Measurements from ENCODE around the gene SLC25A47. TPM values are rescaled to one million over a fixed set of nuclear protein-coding genes. Genes with fewer than 3 reads are reported as not detected.
"Not testable (repeated sequence)": the region's sequence is repeated elsewhere in the genome, so short reads cannot be mapped to it uniquely, and the experiment has no call there.

Gene SLC25A47
- total RNA-seq, 1 experiment from 2014 or later: not detected

DNA sequence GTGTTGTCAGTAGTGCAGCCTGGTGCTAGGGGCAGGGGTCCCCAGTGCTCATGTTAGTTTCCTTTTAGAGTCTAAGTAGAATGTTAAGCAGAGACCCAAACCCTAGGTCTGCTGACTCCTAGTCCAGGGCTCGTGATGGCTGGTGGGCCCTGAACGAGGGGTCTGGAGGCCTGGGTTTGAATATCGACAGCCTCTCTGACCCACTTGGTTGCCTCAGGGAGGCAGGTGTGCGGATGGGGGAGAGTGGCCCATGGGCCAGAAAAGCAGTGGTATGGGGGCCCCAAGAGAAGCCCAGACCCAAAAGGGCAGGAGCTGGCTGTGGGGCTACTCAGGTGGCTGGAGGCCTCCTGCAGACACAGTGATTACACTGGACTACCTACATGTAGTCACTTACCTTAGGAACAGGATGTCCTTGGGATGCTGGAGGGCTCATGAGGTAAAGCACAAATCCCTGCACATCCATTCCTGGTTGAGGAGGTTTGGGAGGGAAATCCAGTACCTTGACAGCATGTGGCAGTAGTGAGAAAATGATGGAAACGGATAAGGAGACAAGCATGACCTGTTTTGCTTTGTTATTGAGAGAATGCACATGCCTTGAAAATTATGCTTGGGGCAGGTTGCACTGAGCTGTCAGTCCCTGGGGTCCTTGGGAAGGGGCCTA is 15.2 kb upstream of the SLC25A47 start:
- POLR2A ChIA-PET: interaction anchor here (0.7 kb wide), 1 partner anchor 24 kb away, joined by 17 read pairs; no protein-coding TSS in a partner anchor
- no peak overlapping the region for H3K4me3 ChIP-seq (ENCODE audit: low read depth in 2 of 2, low read length in 2 of 2)
- H3K27me3 ChIP-seq (ENCODE audit: control insufficient read depth, insufficient read depth, low read length): no peaks in the 10 kb centered on the region
- TF ChIP-seq SIN3A (IDR thresholded peaks at IDR 0.05; ENCODE audit: borderline replicate concordance, insufficient read depth, low read depth, low read length): no peak
- no peak for TF ChIP-seq TCF7L2 (IDR thresholded peaks at IDR 0.05; ENCODE audit: low read depth, low read length)
- TF ChIP-seq, protein P1, sequence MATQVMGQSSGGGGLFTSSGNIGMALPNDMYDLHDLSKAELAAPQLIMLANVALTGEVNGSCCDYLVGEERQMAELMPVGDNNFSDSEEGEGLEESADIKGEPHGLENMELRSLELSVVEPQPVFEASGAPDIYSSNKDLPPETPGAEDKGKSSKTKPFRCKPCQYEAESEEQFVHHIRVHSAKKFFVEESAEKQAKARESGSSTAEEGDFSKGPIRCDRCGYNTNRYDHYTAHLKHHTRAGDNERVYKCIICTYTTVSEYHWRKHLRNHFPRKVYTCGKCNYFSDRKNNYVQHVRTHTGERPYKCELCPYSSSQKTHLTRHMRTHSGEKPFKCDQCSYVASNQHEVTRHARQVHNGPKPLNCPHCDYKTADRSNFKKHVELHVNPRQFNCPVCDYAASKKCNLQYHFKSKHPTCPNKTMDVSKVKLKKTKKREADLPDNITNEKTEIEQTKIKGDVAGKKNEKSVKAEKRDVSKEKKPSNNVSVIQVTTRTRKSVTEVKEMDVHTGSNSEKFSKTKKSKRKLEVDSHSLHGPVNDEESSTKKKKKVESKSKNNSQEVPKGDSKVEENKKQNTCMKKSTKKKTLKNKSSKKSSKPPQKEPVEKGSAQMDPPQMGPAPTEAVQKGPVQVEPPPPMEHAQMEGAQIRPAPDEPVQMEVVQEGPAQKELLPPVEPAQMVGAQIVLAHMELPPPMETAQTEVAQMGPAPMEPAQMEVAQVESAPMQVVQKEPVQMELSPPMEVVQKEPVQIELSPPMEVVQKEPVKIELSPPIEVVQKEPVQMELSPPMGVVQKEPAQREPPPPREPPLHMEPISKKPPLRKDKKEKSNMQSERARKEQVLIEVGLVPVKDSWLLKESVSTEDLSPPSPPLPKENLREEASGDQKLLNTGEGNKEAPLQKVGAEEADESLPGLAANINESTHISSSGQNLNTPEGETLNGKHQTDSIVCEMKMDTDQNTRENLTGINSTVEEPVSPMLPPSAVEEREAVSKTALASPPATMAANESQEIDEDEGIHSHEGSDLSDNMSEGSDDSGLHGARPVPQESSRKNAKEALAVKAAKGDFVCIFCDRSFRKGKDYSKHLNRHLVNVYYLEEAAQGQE (IDR thresholded peaks at IDR 0.05; ENCODE audit: insufficient read depth in 1 of 2, low read depth in 2 of 2, low read length in 1 of 2): no peak
- TF ChIP-seq, protein P2, sequence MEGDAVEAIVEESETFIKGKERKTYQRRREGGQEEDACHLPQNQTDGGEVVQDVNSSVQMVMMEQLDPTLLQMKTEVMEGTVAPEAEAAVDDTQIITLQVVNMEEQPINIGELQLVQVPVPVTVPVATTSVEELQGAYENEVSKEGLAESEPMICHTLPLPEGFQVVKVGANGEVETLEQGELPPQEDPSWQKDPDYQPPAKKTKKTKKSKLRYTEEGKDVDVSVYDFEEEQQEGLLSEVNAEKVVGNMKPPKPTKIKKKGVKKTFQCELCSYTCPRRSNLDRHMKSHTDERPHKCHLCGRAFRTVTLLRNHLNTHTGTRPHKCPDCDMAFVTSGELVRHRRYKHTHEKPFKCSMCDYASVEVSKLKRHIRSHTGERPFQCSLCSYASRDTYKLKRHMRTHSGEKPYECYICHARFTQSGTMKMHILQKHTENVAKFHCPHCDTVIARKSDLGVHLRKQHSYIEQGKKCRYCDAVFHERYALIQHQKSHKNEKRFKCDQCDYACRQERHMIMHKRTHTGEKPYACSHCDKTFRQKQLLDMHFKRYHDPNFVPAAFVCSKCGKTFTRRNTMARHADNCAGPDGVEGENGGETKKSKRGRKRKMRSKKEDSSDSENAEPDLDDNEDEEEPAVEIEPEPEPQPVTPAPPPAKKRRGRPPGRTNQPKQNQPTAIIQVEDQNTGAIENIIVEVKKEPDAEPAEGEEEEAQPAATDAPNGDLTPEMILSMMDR (IDR thresholded peaks at IDR 0.05): no peak
- no peak for TF ChIP-seq POLR2AphosphoS5 (IDR thresholded peaks at IDR 0.05; ENCODE audit: low read depth, low read length)
- no peaks in the 10 kb centered on the region; the same call in 1 of the 2 replicates for H3K36me3 ChIP-seq (ENCODE audit: control insufficient read depth, insufficient read depth, low read length)
- intact Hi-C loops (cut with micrococcal nuclease; ENCODE audit: unreplicated experiment) (no loop called here), in situ Hi-C loops (cut with HindIII; ENCODE audit: low pct_unique_long_range_greater_than_20kb, low sequenced_read_pairs) (no loop called here)
- CTCF ChIA-PET: interaction anchor here (0.5 to 0.7 kb wide), 2 partner anchors 9 to 41 kb away, joined by 3 to 9 read pairs; no protein-coding TSS in a partner anchor
- TSS peak; percentile 87 for BruUV-seq (replicated peaks)
- no peaks in the 10 kb centered on the region for H3K9me3 ChIP-seq (ENCODE audit: control insufficient read depth, insufficient read depth, low read depth, low read length)
- no peak overlapping the region for H3K27ac ChIP-seq (ENCODE audit: low read length)
- DNase-seq (ENCODE audit: low read depth, low spot score): no peak
- no peak for ATAC-seq
- peaks cover 8% of the 10 kb centered on the region for H3K4me1 ChIP-seq (ENCODE audit: control insufficient read depth, insufficient read depth, low read length)

DNA sequence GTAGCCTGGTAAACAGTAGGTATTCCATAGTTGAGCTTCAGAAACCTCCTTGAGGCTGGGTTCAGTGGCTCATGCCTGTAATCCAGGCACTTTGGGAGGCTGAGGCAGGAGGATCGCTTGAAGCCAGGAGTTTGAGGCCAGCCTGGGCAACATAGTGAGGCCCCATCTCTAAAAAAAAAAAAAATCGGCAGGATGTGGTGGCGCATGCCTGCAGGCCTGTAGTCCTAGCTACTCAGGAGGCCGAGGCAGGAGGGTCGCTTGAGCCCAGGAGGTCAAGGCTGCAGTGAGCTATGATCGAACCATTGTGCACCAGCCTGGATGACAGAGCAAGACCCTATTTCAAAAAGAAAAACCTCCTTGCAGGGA is 14.7 kb upstream of the SLC25A47 start:
- H3K27me3 ChIP-seq (ENCODE audit: control insufficient read depth, insufficient read depth, low read length); BruUV-seq (replicated peaks); H3K4me3 ChIP-seq (ENCODE audit: low read depth in 2 of 2, low read length in 2 of 2); H3K4me1 ChIP-seq (ENCODE audit: control insufficient read depth, insufficient read depth, low read length); H3K9me3 ChIP-seq (ENCODE audit: control insufficient read depth, insufficient read depth, low read depth, low read length); in situ Hi-C loops (cut with HindIII; ENCODE audit: low pct_unique_long_range_greater_than_20kb, low sequenced_read_pairs); ATAC-seq; H3K27ac ChIP-seq (ENCODE audit: low read length); intact Hi-C loops (cut with micrococcal nuclease; ENCODE audit: unreplicated experiment); DNase-seq (ENCODE audit: low read depth, low spot score); H3K36me3 ChIP-seq (ENCODE audit: control insufficient read depth, insufficient read depth, low read length): not testable (repeated sequence)
- POLR2A ChIA-PET: interaction anchor here (0.7 kb wide), 2 partner anchors 24 to 119 kb away, joined by 3 to 17 read pairs; no protein-coding TSS in a partner anchor
- CTCF ChIA-PET: interaction anchor here (0.6 to 0.7 kb wide), 2 partner anchors 23 to 41 kb away, joined by 4 to 9 read pairs; no protein-coding TSS in a partner anchor
